DMS79 treated with DMSO at 0.1 percent for 48 hours (cell line): ENCODE data around the gene MOGAT1.

Experiments used
- DNase-seq: peaks from one replicate; lab custom pipeline; 2025; lab: John Stamatoyannopoulos, UW

The MOGAT1 gene

GRCh38 chr2:222671259-222672067 is at the start of gene MOGAT1:
Gene MOGAT1 (plus strand): TSS chr2:222671658. CDS start chr2:222671786, 128 bp downstream.
- DNase-seq: peak; percentile 42

GRCh38 chr2:222621893-222622292 is 49.6 kb upstream of the MOGAT1 start:
- no peak for DNase-seq

- no peak for DNase-seq
Observed at GRCh38 chr2:222622910-222623309, 48.5 kb upstream of the MOGAT1 start.

GRCh38 chr2:222623756-222624309 is 47.6 kb upstream of the MOGAT1 start:
- DNase-seq: no peak

GRCh38 chr2:222627764-222628163 is 43.7 kb upstream of the MOGAT1 start:
- DNase-seq: no peak

GRCh38 chr2:222635295-222635694 is 36.2 kb upstream of the MOGAT1 start:
- DNase-seq: no peak

- DNase-seq: no peak
Observed at GRCh38 chr2:222637067-222637466, 34.4 kb upstream of the MOGAT1 start.

GRCh38 chr2:222641336-222641735 is 30.1 kb upstream of the MOGAT1 start:
- no peak for DNase-seq

GRCh38 chr2:222643134-222643533 is 28.3 kb upstream of the MOGAT1 start:
- DNase-seq: no peak

GRCh38 chr2:222646008-222646407 is 25.4 kb upstream of the MOGAT1 start:
- DNase-seq: no peak

GRCh38 chr2:222649801-222650200 is 21.7 kb upstream of the MOGAT1 start:
- no peak for DNase-seq

- no peak for DNase-seq
Observed at GRCh38 chr2:222651718-222652418, 19.6 kb upstream of the MOGAT1 start.

GRCh38 chr2:222652491-222653255 is 18.8 kb upstream of the MOGAT1 start:
- no peak for DNase-seq

- no peak for DNase-seq
Observed at GRCh38 chr2:222653280-222653679, 18.2 kb upstream of the MOGAT1 start.

- peak; percentile 97 for DNase-seq
Observed at GRCh38 chr2:222655787-222656525, 15.5 kb upstream of the MOGAT1 start, which contains the start of gene FARSB. Gene FARSB (minus strand): TSS chr2:222656092. CDS start chr2:222656073, 19 bp downstream.

GRCh38 chr2:222656526-222657446 is 14.7 kb upstream of the MOGAT1 start:
- DNase-seq: no peak

GRCh38 chr2:222663479-222663878 is 8.0 kb upstream of the MOGAT1 start:
- no peak for DNase-seq

GRCh38 chr2:222668494-222669154 is 2.8 kb upstream of the MOGAT1 start:
- no peak for DNase-seq

- DNase-seq: no peak
Observed at GRCh38 chr2:222669353-222669752, 2.1 kb upstream of the MOGAT1 start.
